ENCODE data around the gene USH1G. TPM values are rescaled to one million over a fixed set of nuclear protein-coding genes. Genes with fewer than 3 reads are reported as not detected.
"Not testable (repeated sequence)": the region's sequence is repeated elsewhere in the genome, so short reads cannot be mapped to it uniquely, and the experiment has no call there.

Gene USH1G
- total and polyA plus RNA-seq, 4 donors = 0.13 TPM; not detected in 3

- WGBS, 2 donors = 74 to 76% methylated on average over 10 of the region's 10 CpGs
- intact Hi-C loops (cut with DNase I) = no loop called here
- no peak for ATAC-seq (ENCODE audit: low FRiP score)
- Histone ChIP-seq H3K9me3 (ENCODE audit: control insufficient read depth, low read length) (no peaks in the 10 kb centered on the region), H3K4me3 (ENCODE audit: low read length in 2 of 2) (no peak overlapping the region), H3K27me3 (ENCODE audit: control insufficient read depth in 1 of 2, insufficient read depth in 2 of 2, low read length in 1 of 2) (no peaks in the 10 kb centered on the region), H3K4me1 (ENCODE audit: control insufficient read depth in 1 of 2, insufficient read depth in 2 of 2, low read length in 2 of 2) (no peaks in the 10 kb centered on the region), H3K27ac (ENCODE audit: low read depth in 1 of 2, low read length in 2 of 2) (no peak overlapping the region), H3K36me3 (ENCODE audit: control insufficient read depth in 1 of 2, insufficient read depth in 2 of 2, low read length in 1 of 2) (no peaks in the 10 kb centered on the region)
- no peak for DNase-seq
Observed at GRCh38 chr17:74917430-74917829, 5.6 kb downstream of the USH1G start.

GRCh38 chr17:74916851-74917199 is 6.2 kb downstream of the USH1G start:
- DNase-seq (no peak), ATAC-seq (ENCODE audit: low FRiP score) (no peak)
- Histone ChIP-seq H3K36me3 (ENCODE audit: control insufficient read depth in 1 of 2, insufficient read depth in 2 of 2, low read length in 1 of 2) (no peaks in the 10 kb centered on the region), H3K4me1 (ENCODE audit: control insufficient read depth in 1 of 2, insufficient read depth in 2 of 2, low read length in 2 of 2) (no peaks in the 10 kb centered on the region), H3K9me3 (ENCODE audit: control insufficient read depth, low read length) (no peaks in the 10 kb centered on the region), H3K4me3 (ENCODE audit: low read length in 2 of 2) (no peak overlapping the region), H3K27ac (ENCODE audit: low read depth in 1 of 2, low read length in 2 of 2) (no peak overlapping the region), H3K27me3 (ENCODE audit: control insufficient read depth in 1 of 2, insufficient read depth in 2 of 2, low read length in 1 of 2) (no peaks in the 10 kb centered on the region)
- 92 to 94% methylated on average over 11 of the region's 11 CpGs for WGBS, 2 donors
- intact Hi-C loops (cut with DNase I) = no loop called here

- H3K4me1 ChIP-seq (ENCODE audit: control insufficient read depth in 1 of 2, insufficient read depth in 2 of 2, low read length in 2 of 2) = no peaks in the 10 kb centered on the region
- no peaks in the 10 kb centered on the region for H3K9me3 ChIP-seq (ENCODE audit: control insufficient read depth, low read length)
- H3K4me3 ChIP-seq (ENCODE audit: low read length in 2 of 2) = no peak overlapping the region
- H3K27ac ChIP-seq (ENCODE audit: low read depth in 1 of 2, low read length in 2 of 2) = no peak overlapping the region
- no peaks in the 10 kb centered on the region for H3K27me3 ChIP-seq (ENCODE audit: control insufficient read depth in 1 of 2, insufficient read depth in 2 of 2, low read length in 1 of 2)
- intact Hi-C loops (cut with DNase I) = no loop called here
- no peak for DNase-seq
- no peak for ATAC-seq (ENCODE audit: low FRiP score)
- 86 to 87% methylated on average over 12 to 13 of the region's 13 CpGs for WGBS, 2 donors
- no peaks in the 10 kb centered on the region for H3K36me3 ChIP-seq (ENCODE audit: control insufficient read depth in 1 of 2, insufficient read depth in 2 of 2, low read length in 1 of 2)
Observed at GRCh38 chr17:74916136-74916850, 6.8 kb downstream of the USH1G start.

GRCh38 chr17:74911423-74911822 is 11.6 kb downstream of the USH1G start:
- H3K9me3 ChIP-seq (ENCODE audit: control insufficient read depth, low read length); H3K4me1 ChIP-seq (ENCODE audit: control insufficient read depth in 1 of 2, insufficient read depth in 2 of 2, low read length in 2 of 2); DNase-seq; H3K27me3 ChIP-seq (ENCODE audit: control insufficient read depth in 1 of 2, insufficient read depth in 2 of 2, low read length in 1 of 2); H3K4me3 ChIP-seq (ENCODE audit: low read length in 2 of 2); H3K36me3 ChIP-seq (ENCODE audit: control insufficient read depth in 1 of 2, insufficient read depth in 2 of 2, low read length in 1 of 2); ATAC-seq (ENCODE audit: low FRiP score); intact Hi-C loops (cut with DNase I); H3K27ac ChIP-seq (ENCODE audit: low read depth in 1 of 2, low read length in 2 of 2): not testable (repeated sequence)
- WGBS, 2 donors = 68 to 76% methylated on average over 8 of the region's 8 CpGs

- H3K4me3 ChIP-seq (ENCODE audit: low read length in 2 of 2); H3K27me3 ChIP-seq (ENCODE audit: control insufficient read depth in 1 of 2, insufficient read depth in 2 of 2, low read length in 1 of 2); H3K4me1 ChIP-seq (ENCODE audit: control insufficient read depth in 1 of 2, insufficient read depth in 2 of 2, low read length in 2 of 2); DNase-seq; H3K9me3 ChIP-seq (ENCODE audit: control insufficient read depth, low read length); ATAC-seq (ENCODE audit: low FRiP score); H3K27ac ChIP-seq (ENCODE audit: low read depth in 1 of 2, low read length in 2 of 2); H3K36me3 ChIP-seq (ENCODE audit: control insufficient read depth in 1 of 2, insufficient read depth in 2 of 2, low read length in 1 of 2); intact Hi-C loops (cut with DNase I): not testable (repeated sequence)
- 70 to 72% methylated on average over 4 of the region's 4 CpGs for WGBS, 2 donors
Observed at GRCh38 chr17:74909097-74909496, 14.0 kb downstream of the USH1G start.

GRCh38 chr17:74907012-74907411 is 16.0 kb downstream of the USH1G start:
- Histone ChIP-seq H3K4me3 (ENCODE audit: low read length in 2 of 2) (no peak overlapping the region), H3K36me3 (ENCODE audit: control insufficient read depth in 1 of 2, insufficient read depth in 2 of 2, low read length in 1 of 2) (no peaks in the 10 kb centered on the region), H3K4me1 (ENCODE audit: control insufficient read depth in 1 of 2, insufficient read depth in 2 of 2, low read length in 2 of 2) (no peaks in the 10 kb centered on the region), H3K27me3 (ENCODE audit: control insufficient read depth in 1 of 2, insufficient read depth in 2 of 2, low read length in 1 of 2) (no peaks in the 10 kb centered on the region), H3K27ac (ENCODE audit: low read depth in 1 of 2, low read length in 2 of 2) (no peak overlapping the region), H3K9me3 (ENCODE audit: control insufficient read depth, low read length) (no peaks in the 10 kb centered on the region)
- intact Hi-C loops (cut with DNase I) = no loop called here
- 95 to 98% methylated on average over 25 to 34 of the region's 34 CpGs for WGBS, 2 donors
- no peak for DNase-seq
- ATAC-seq (ENCODE audit: low FRiP score) = no peak

GRCh38 chr17:74906214-74906793 is 16.8 kb downstream of the USH1G start:
- H3K9me3 ChIP-seq (ENCODE audit: control insufficient read depth, low read length); ATAC-seq (ENCODE audit: low FRiP score); DNase-seq; H3K4me1 ChIP-seq (ENCODE audit: control insufficient read depth in 1 of 2, insufficient read depth in 2 of 2, low read length in 2 of 2); H3K27ac ChIP-seq (ENCODE audit: low read depth in 1 of 2, low read length in 2 of 2); intact Hi-C loops (cut with DNase I); H3K4me3 ChIP-seq (ENCODE audit: low read length in 2 of 2); H3K27me3 ChIP-seq (ENCODE audit: control insufficient read depth in 1 of 2, insufficient read depth in 2 of 2, low read length in 1 of 2); H3K36me3 ChIP-seq (ENCODE audit: control insufficient read depth in 1 of 2, insufficient read depth in 2 of 2, low read length in 1 of 2): not testable (repeated sequence)
- WGBS, 2 donors = 67% methylated on average over 6 of the region's 6 CpGs

GRCh38 chr17:74904687-74905409 is 18.2 kb downstream of the USH1G start:
- H3K9me3 ChIP-seq (ENCODE audit: control insufficient read depth, low read length) = no peaks in the 10 kb centered on the region
- ATAC-seq (ENCODE audit: low FRiP score) = no peak

GRCh38 chr17:74903671-74904070 is 19.4 kb downstream of the USH1G start:
- 77 to 79% methylated on average over 6 of the region's 6 CpGs for WGBS, 2 donors
- H3K4me3 ChIP-seq (ENCODE audit: low read length in 2 of 2) = no peak overlapping the region
- no peak for ATAC-seq (ENCODE audit: low FRiP score)
- H3K27ac ChIP-seq (ENCODE audit: low read depth in 1 of 2, low read length in 2 of 2) = no peak overlapping the region
- H3K4me1 ChIP-seq (ENCODE audit: control insufficient read depth in 1 of 2, insufficient read depth in 2 of 2, low read length in 2 of 2) = no peaks in the 10 kb centered on the region
- no peak for DNase-seq
- H3K9me3 ChIP-seq (ENCODE audit: control insufficient read depth, low read length) = no peaks in the 10 kb centered on the region
- intact Hi-C loops (cut with DNase I) = no loop called here
- no peaks in the 10 kb centered on the region for H3K36me3 ChIP-seq (ENCODE audit: control insufficient read depth in 1 of 2, insufficient read depth in 2 of 2, low read length in 1 of 2)
- no peaks in the 10 kb centered on the region for H3K27me3 ChIP-seq (ENCODE audit: control insufficient read depth in 1 of 2, insufficient read depth in 2 of 2, low read length in 1 of 2)

More at GRCh38 chr17:74904687-74905409, 18.2 kb downstream of the USH1G start:
- Histone ChIP-seq H3K4me1 (ENCODE audit: control insufficient read depth in 1 of 2, insufficient read depth in 2 of 2, low read length in 2 of 2) (no peaks in the 10 kb centered on the region), H3K36me3 (ENCODE audit: control insufficient read depth in 1 of 2, insufficient read depth in 2 of 2, low read length in 1 of 2) (no peaks in the 10 kb centered on the region), H3K27me3 (ENCODE audit: control insufficient read depth in 1 of 2, insufficient read depth in 2 of 2, low read length in 1 of 2) (no peaks in the 10 kb centered on the region), H3K4me3 (ENCODE audit: low read length in 2 of 2) (no peak overlapping the region), H3K27ac (ENCODE audit: low read depth in 1 of 2, low read length in 2 of 2) (no peak overlapping the region)
- intact Hi-C loops (cut with DNase I) = no loop called here
- DNase-seq = no peak
- WGBS, 2 donors = 73 to 78% methylated on average over 7 of the region's 7 CpGs

All from aorta (tissue), 5 donors.